Hematopoietic multipotent progenitor cell treated with erythropoietin and hydrocortisone succinate and interleukin-3 and kit ligand, for 17 days (in vitro differentiated cells): ENCODE data around the gene GPR65.

Experiments used
- DNase-seq: peaks from one replicate; pipeline ENCODE4 v3.0.0-alpha.2; 2015; ENCODE audit warnings: low spot score

The GPR65 gene

GRCh38 chr14:88005050-88005481 is at the start of gene GPR65:
GPR65 (plus strand) TSS chr14:88005135; CDS start chr14:88010848, 5,713 bp downstream.
- DNase-seq, result no peak

GRCh38 chr14:87955501-87955900 is 49.4 kb upstream of the GPR65 start:
- DNase-seq, result no peak

GRCh38 chr14:87960013-87960787 is 44.7 kb upstream of the GPR65 start:
- DNase-seq, result no peak

- no peak for DNase-seq
These were observed 43.7 kb upstream of the GPR65 start for GRCh38 chr14:87961246-87961645.

- no peak for DNase-seq
These were observed 38.1 kb upstream of the GPR65 start for GRCh38 chr14:87966816-87967215.

- no peak for DNase-seq
These were observed 37.4 kb upstream of the GPR65 start for GRCh38 chr14:87967496-87967895.

GRCh38 chr14:87971010-87971409 is 33.9 kb upstream of the GPR65 start:
- no peak for DNase-seq

- no peak for DNase-seq
These were observed 29.3 kb upstream of the GPR65 start for GRCh38 chr14:87975636-87976035.

- DNase-seq, result no peak
These were observed 25.2 kb upstream of the GPR65 start for GRCh38 chr14:87979689-87980088.

- DNase-seq, result peak; percentile 59
These were observed 15.5 kb upstream of the GPR65 start for GRCh38 chr14:87989221-87989955.

- DNase-seq, result peak; percentile 13
These were observed 15.0 kb upstream of the GPR65 start for GRCh38 chr14:87989956-87990299.

- DNase-seq, result peak; percentile 14
These were observed 14.3 kb upstream of the GPR65 start for GRCh38 chr14:87990682-87991081.

- no peak for DNase-seq
These were observed 12.6 kb upstream of the GPR65 start for GRCh38 chr14:87992346-87992717.

GRCh38 chr14:87992718-87993628 is 12.0 kb upstream of the GPR65 start, which contains the start of gene GALC:
GALC (minus strand) TSS chr14:87993182; CDS start chr14:87993164, 18 bp downstream.
- DNase-seq, result peak; percentile 95

- peak; percentile 43 for DNase-seq
These were observed 10.0 kb upstream of the GPR65 start for GRCh38 chr14:87994974-87995373.

- DNase-seq, result peak; percentile 63
These were observed 9.2 kb upstream of the GPR65 start for GRCh38 chr14:87995500-87996290.

- no peak for DNase-seq
These were observed 8.7 kb upstream of the GPR65 start for GRCh38 chr14:87996291-87996592.

- no peak for DNase-seq
These were observed 6.5 kb upstream of the GPR65 start for GRCh38 chr14:87998482-87998881.

- no peak for DNase-seq
These were observed 5.7 kb upstream of the GPR65 start for GRCh38 chr14:87999277-87999676.

GRCh38 chr14:88002421-88003075 is 2.4 kb upstream of the GPR65 start:
- no peak for DNase-seq

- no peak for DNase-seq
These were observed 1.5 kb upstream of the GPR65 start for GRCh38 chr14:88003425-88003824.
